Kidney (tissue), 14 donors: Measurements from ENCODE around the gene FBLN2. TPM values are rescaled to one million over a fixed set of nuclear protein-coding genes. Genes with fewer than 3 reads are reported as not detected.

Source experiments
- DNase-seq, 5 donors: peaks; one replicate each; pipeline ENCODE4 v3.0.0-alpha.2; 2013 to 2020
- FAIRE-seq: peaks from 2 replicates; lab custom pipeline; 2012; peaks lifted over from hg19 to GRCh38; lab: Jason Lieb, UNC
- H3K27ac ChIP-seq, 2 donors: one replicate each; pipeline ENCODE4 v1.7.0; 2013; ENCODE audit warnings: low read depth in 2 of 2, low read length in 2 of 2, inconsistent platforms in 1 of 2
- H3K27me3 ChIP-seq: one replicate; pipeline ENCODE4 v1.7.1; 2013; ENCODE audit warnings: low read length, inconsistent platforms; ENCODE audit not compliant: control insufficient read depth, insufficient read depth
- H3K36me3 ChIP-seq, 3 donors: one replicate each; pipeline versions ENCODE4 v1.7.0 to v1.7.1; 2013; ENCODE audit warnings: low read length in 3 of 3, control low read depth in 1 of 3, inconsistent platforms in 1 of 3; ENCODE audit not compliant: insufficient read depth in 3 of 3, control insufficient read depth in 2 of 3
- H3K4me1 ChIP-seq, 3 donors: one replicate each; pipeline versions ENCODE4 v1.7.0 to v1.7.1; 2013; ENCODE audit warnings: low read length in 3 of 3, inconsistent platforms in 1 of 3, low read depth in 1 of 3; ENCODE audit not compliant: control insufficient read depth in 2 of 3, insufficient read depth in 2 of 3
- H3K4me3 ChIP-seq, 3 donors: one replicate each; pipeline versions ENCODE4 v1.7.0 to v1.8.1; 2013; ENCODE audit warnings: low read length in 3 of 3, control low read depth in 1 of 3, inconsistent platforms in 1 of 3
- H3K9ac ChIP-seq, 3 donors: one replicate each; pipeline versions ENCODE4 v1.7.0 to v1.7.1; 2013; ENCODE audit warnings: low read length in 3 of 3, control low read depth in 1 of 3, inconsistent platforms in 1 of 3
- H3K9me3 ChIP-seq, 3 donors: one replicate each; pipeline versions ENCODE4 v1.7.0 to v1.7.1; 2013; ENCODE audit warnings: low read length in 3 of 3, control low read depth in 1 of 3, inconsistent platforms in 1 of 3; ENCODE audit not compliant: control insufficient read depth in 2 of 3, insufficient read depth in 1 of 3
- CTCF ChIP-seq: IDR thresholded peaks from 3 replicates; pipeline ENCODE4 v1.5.1; 2012; ENCODE audit warnings: mild to moderate bottlenecking, moderate library complexity, borderline replicate concordance; ENCODE audit not compliant: insufficient read depth; ENCODE audit errors: extremely low read depth
- intact Hi-C: fragments of 100-400 bp; cut with DNase I; formaldehyde crosslinking; loops from one replicate; pipeline ENCODE4 v1.11.1; 2022
- polyA plus RNA-seq: library from polyadenylated mRNA; stranded (reverse); fragments of 350-450 nt; fragmentation: Illumina TruSeq; extraction: RNeasy Lipid Tissue Mini Kit (QIAGEN cat#74804); gene quantifications from one replicate; pipeline ENCODE4 v1.2.3, GENCODE V29; 2014; ENCODE audit warnings: low read depth, low replicate concordance; ENCODE audit not compliant: insufficient read depth
- total RNA-seq: library from RNA; stranded (reverse); fragmentation: NEBNext Ultra II Directional; extraction: Animal tissue kit (Norgen Biotek cat#: 25700); gene quantifications from one replicate; pipeline ENCODE4 v1.2.1, GENCODE V29; 2021
- donor health status: control.
- donor health status: control.
- donor health status: control.
- donor health status: control.
- donor health status: control.
- donor health status: DM: yes; HTN: yes; CAD: no.
- donor health status: Normal renal cell carcinoma (clear cell type).

Gene FBLN2
- total and polyA plus RNA-seq, 2 donors from 2014 or later = 3.2 to 43.4 TPM

GRCh38 chr3:13666781-13667709 lies 118.1 kb downstream of the FBLN2 start:
- no peak overlapping the region for H3K27ac ChIP-seq
- no peak for TF ChIP-seq CTCF
- no peak overlapping the region for H3K4me3 ChIP-seq
- no peaks in the 10 kb centered on the region for H3K9me3 ChIP-seq
- no peaks in the 10 kb centered on the region for H3K36me3 ChIP-seq
- no peaks in the 10 kb centered on the region for H3K4me1 ChIP-seq
- intact Hi-C loops = no loop called here
- H3K27me3 ChIP-seq = no peaks in the 10 kb centered on the region
- FAIRE-seq (no peak), DNase-seq (no peak)
- H3K9ac ChIP-seq = no peak overlapping the region

GRCh38 chr3:13668136-13668535 lies 119.2 kb downstream of the FBLN2 start:
- Histone ChIP-seq H3K27ac (no peak overlapping the region), H3K4me3 (no peak overlapping the region), H3K9me3 (no peaks in the 10 kb centered on the region), H3K9ac (no peak overlapping the region), H3K36me3 (no peaks in the 10 kb centered on the region), H3K4me1 (no peaks in the 10 kb centered on the region), H3K27me3 (no peaks in the 10 kb centered on the region)
- DNase-seq = no peak
- intact Hi-C loops = no loop called here
- TF ChIP-seq CTCF = no peak
- FAIRE-seq = no peak

GRCh38 chr3:13669457-13669856 lies 120.5 kb downstream of the FBLN2 start:
- DNase-seq = no peak
- intact Hi-C loops = no loop called here
- H3K27me3 ChIP-seq = no peaks in the 10 kb centered on the region

More at GRCh38 chr3:13669457-13669856, 120.5 kb downstream of the FBLN2 start:
- no peak overlapping the region for H3K27ac ChIP-seq
- FAIRE-seq = no peak
- no peak overlapping the region for H3K4me3 ChIP-seq
- no peaks in the 10 kb centered on the region for H3K4me1 ChIP-seq
- TF ChIP-seq CTCF = no peak
- no peaks in the 10 kb centered on the region for H3K9me3 ChIP-seq
- H3K9ac ChIP-seq = no peak overlapping the region
- no peaks in the 10 kb centered on the region for H3K36me3 ChIP-seq
